ENCODE data around the gene TNP1. TPM values are rescaled to one million over a fixed set of nuclear protein-coding genes. Genes with fewer than 3 reads are reported as not detected.

TNP1 gene
- total and polyA plus RNA-seq, 2 experiments from 2014 or later: not detected

GRCh38 chr2:216862628-216863398 lies 2.9 kb upstream of the TNP1 start (continued):
- TF ChIP-seq REST (IDR thresholded peaks at IDR 0.05; ENCODE audit: unreplicated experiment): no peak

- Histone ChIP-seq H3K4me1 (ENCODE audit: insufficient read depth) (no peaks in the 10 kb centered on the region), H3F3A (replicated peaks; ENCODE audit: low read depth) (no peaks in the 10 kb centered on the region), H3K4me3 (no peak overlapping the region), H3K4me2 (no peak overlapping the region), H3K79me2 (replicated peaks; ENCODE audit: insufficient read depth) (no peaks in the 10 kb centered on the region), H3K36me3 (ENCODE audit: insufficient read depth) (no peaks in the 10 kb centered on the region), H3K27me3 (ENCODE audit: insufficient read depth) (no peaks in the 10 kb centered on the region), H4K20me1 (replicated peaks; ENCODE audit: insufficient read depth) (no peaks in the 10 kb centered on the region), H3K27ac (ENCODE audit: low read depth) (no peak overlapping the region), H2AFZ (no peak overlapping the region), H3K9me2 (ENCODE audit: insufficient read depth) (peaks cover 18% of the 10 kb centered on the region)
- Mint-ChIP-seq H3K4me3 (no peak overlapping the region), H3K27ac (no peak overlapping the region), H3K36me3 (ENCODE audit: low read depth) (no peaks in the 10 kb centered on the region), H3K9me3 (no peaks in the 10 kb centered on the region; the same call in 2 of the 3 replicates), H3K4me1 (no peaks in the 10 kb centered on the region), H3K27me3 (ENCODE audit: insufficient read depth, low read depth, poor library complexity) (peaks cover 4% of the 10 kb centered on the region)
- DNase-seq (ENCODE audit: low spot score) (no peak), ATAC-seq (no peak)
- TF ChIP-seq EZH2phosphoT487 (IDR thresholded peaks at IDR 0.05; ENCODE audit: unreplicated experiment): no peak
- no peak for TF ChIP-seq ZNF114 (CRISPR knock-in tag; IDR thresholded peaks at IDR 0.05)
- TF ChIP-seq STAT1 (IDR thresholded peaks at IDR 0.05; ENCODE audit: unreplicated experiment): no peak
- no peak for TF ChIP-seq ETS1 (IDR thresholded peaks at IDR 0.05)
- TF ChIP-seq CREB1 (CRISPR knock-in tag; IDR thresholded peaks at IDR 0.05; ENCODE audit: low read depth): no peak
- TF ChIP-seq ZNF331 (CRISPR knock-in tag; IDR thresholded peaks at IDR 0.05; ENCODE audit: low read depth): no peak
- TF ChIP-seq NANOG (IDR thresholded peaks at IDR 0.05; ENCODE audit: borderline replicate concordance): no peak
- TF ChIP-seq JUNB (IDR thresholded peaks at IDR 0.05; ENCODE audit: unreplicated experiment): no peak
Observed at GRCh38 chr2:216860426-216861137, 718 bp upstream of the TNP1 start.
